ENCODE measurements around the gene SAG.

SAG gene

DNA sequence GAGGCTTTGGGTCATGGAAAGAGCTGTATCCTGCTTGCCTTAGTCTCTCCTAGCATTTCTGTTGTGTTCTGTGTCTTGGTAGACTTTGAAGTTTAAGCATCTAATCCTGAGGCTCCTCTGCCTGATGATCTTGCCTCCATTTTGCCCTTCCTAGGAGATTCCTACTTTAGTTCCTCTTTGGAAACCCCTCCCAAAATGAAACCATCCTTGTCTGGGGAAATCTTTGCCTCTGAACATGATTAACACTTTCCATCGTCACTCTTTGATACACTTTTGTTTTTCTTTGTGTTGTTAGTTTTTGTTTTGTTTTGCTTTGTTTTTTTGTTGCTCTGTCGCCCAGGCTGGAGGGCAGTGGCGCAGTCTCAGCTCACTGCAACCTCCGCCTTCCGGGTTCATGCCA is 47.0 kb upstream of the SAG start:
- H4K20me1 ChIP-seq (ENCODE audit: insufficient read depth, low read length) = no peaks in the 10 kb centered on the region

DNA sequence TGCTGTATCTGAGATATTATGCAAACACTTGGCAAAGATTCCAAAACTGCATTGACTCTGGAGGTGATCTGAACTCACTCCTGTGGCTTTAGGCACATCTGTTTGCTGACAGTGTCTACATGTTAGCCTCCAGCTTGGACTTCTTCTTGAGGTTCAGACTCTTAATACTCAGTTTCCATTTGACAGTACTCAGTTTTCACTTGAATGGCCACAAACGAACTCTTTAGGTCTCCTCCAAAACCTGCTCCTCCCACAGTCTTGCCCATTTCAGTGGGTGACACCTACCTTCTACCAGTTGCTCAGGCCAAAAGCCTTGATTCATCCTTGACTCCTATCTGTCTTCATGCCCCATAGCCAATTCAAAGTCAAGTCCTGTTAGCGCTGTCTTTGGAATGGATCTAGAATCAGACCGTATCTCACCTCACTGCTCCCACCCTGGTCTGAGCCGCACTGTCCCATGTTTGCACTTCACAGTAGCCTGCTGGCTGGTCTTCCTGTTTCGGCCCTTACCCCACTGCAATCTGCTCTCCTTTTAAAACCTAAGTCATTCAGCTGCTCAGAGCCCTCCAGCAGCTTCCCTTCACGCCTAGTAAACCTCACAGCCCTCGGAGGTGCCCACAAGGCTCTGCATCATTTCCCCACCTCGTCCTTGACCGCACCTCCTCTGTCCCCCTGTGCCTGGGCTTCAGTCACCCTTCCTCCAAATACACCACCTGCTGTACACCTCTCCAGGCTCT is 45.6 kb upstream of the SAG start:
- Histone ChIP-seq H3K4me2 (ENCODE audit: low read depth, low read length) (no peak overlapping the region), H3F3A (ENCODE audit: insufficient read depth, low read length) (peaks cover 4% of the 10 kb centered on the region; the same call in 1 of the 2 replicates), H3K9ac (ENCODE audit: low read length) (no peak overlapping the region), H3K4me1 (ENCODE audit: low read length) (no peaks in the 10 kb centered on the region), H3K36me3 (replicated peaks; ENCODE audit: insufficient read depth, low read length) (peaks cover 21% of the 10 kb centered on the region), H4K20me1 (ENCODE audit: insufficient read depth, low read length) (no peaks in the 10 kb centered on the region), H3K4me3 (ENCODE audit: low read length) (no peak overlapping the region), H3K27ac (ENCODE audit: low read length) (no peak overlapping the region), H3K27me3 (replicated peaks; ENCODE audit: insufficient read depth, low read length) (no peaks in the 10 kb centered on the region), H2AFZ (ENCODE audit: low read length) (no peak overlapping the region), H3K79me2 (ENCODE audit: low read length) (peaks cover 42% of the 10 kb centered on the region), H3K9me2 (replicated peaks; ENCODE audit: insufficient read depth, low read length) (no peaks in the 10 kb centered on the region), H3K9me3 (replicated peaks; ENCODE audit: insufficient read depth, low read length) (no peaks in the 10 kb centered on the region)
- DNase-seq = no peak
- TF ChIP-seq EZH2 (optimal IDR thresholded peaks at IDR 0.05; ENCODE audit: low read depth, low read length) = no peak
- TF ChIP-seq, protein P1, sequence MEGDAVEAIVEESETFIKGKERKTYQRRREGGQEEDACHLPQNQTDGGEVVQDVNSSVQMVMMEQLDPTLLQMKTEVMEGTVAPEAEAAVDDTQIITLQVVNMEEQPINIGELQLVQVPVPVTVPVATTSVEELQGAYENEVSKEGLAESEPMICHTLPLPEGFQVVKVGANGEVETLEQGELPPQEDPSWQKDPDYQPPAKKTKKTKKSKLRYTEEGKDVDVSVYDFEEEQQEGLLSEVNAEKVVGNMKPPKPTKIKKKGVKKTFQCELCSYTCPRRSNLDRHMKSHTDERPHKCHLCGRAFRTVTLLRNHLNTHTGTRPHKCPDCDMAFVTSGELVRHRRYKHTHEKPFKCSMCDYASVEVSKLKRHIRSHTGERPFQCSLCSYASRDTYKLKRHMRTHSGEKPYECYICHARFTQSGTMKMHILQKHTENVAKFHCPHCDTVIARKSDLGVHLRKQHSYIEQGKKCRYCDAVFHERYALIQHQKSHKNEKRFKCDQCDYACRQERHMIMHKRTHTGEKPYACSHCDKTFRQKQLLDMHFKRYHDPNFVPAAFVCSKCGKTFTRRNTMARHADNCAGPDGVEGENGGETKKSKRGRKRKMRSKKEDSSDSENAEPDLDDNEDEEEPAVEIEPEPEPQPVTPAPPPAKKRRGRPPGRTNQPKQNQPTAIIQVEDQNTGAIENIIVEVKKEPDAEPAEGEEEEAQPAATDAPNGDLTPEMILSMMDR (IDR thresholded peaks at IDR 0.05; ENCODE audit: low read length) = no peak
- no peak for TF ChIP-seq EZH2phosphoT487 (IDR thresholded peaks at IDR 0.05; ENCODE audit: low read length)

More for the DNA sequence above, 47.0 kb upstream of the SAG start:
- Histone ChIP-seq H2AFZ (ENCODE audit: low read length) (no peak overlapping the region), H3K9me2 (replicated peaks; ENCODE audit: insufficient read depth, low read length) (no peaks in the 10 kb centered on the region), H3F3A (ENCODE audit: insufficient read depth, low read length) (no peaks in the 10 kb centered on the region), H3K4me3 (ENCODE audit: low read length) (no peak overlapping the region), H3K4me2 (ENCODE audit: low read depth, low read length) (no peak overlapping the region), H3K36me3 (replicated peaks; ENCODE audit: insufficient read depth, low read length) (peaks cover 17% of the 10 kb centered on the region), H3K27ac (ENCODE audit: low read length) (no peak overlapping the region), H3K79me2 (ENCODE audit: low read length) (peaks cover 50% of the 10 kb centered on the region), H3K4me1 (ENCODE audit: low read length) (no peaks in the 10 kb centered on the region), H3K27me3 (replicated peaks; ENCODE audit: insufficient read depth, low read length) (no peaks in the 10 kb centered on the region), H3K9ac (ENCODE audit: low read length) (no peak overlapping the region), H3K9me3 (replicated peaks; ENCODE audit: insufficient read depth, low read length) (no peaks in the 10 kb centered on the region)
- DNase-seq = no peak
- TF ChIP-seq EZH2phosphoT487 (IDR thresholded peaks at IDR 0.05; ENCODE audit: low read length) = no peak
- TF ChIP-seq, protein P1 (IDR thresholded peaks at IDR 0.05; ENCODE audit: low read length) = no peak
- no peak for TF ChIP-seq EZH2 (optimal IDR thresholded peaks at IDR 0.05; ENCODE audit: low read depth, low read length)

DNA sequence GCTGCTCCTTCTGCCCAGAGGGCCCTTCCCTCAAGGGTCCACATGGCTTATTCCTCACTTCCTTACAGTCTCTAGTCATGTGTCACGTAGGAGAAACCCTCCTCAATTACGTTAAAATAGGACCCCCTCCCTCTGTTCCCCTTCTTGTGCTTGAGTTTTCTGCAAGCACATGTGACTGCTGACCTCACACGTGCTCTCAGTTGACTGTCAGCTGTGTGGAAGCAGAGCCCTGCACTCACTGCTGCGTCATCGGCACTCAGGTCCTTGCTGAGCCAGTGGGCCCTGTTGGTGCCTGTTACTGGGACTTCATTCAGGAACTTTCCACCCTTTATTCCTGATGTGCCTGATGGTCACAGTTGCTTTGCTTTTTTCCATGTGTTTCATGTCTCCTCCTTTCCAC is 45.1 kb upstream of the SAG start:
- Histone ChIP-seq H4K20me1 (ENCODE audit: insufficient read depth, low read length) (no peaks in the 10 kb centered on the region), H2AFZ (ENCODE audit: low read length) (no peak overlapping the region), H3K4me3 (ENCODE audit: low read length) (no peak overlapping the region), H3F3A (ENCODE audit: insufficient read depth, low read length) (peaks cover 9% of the 10 kb centered on the region), H3K4me2 (ENCODE audit: low read depth, low read length) (no peak overlapping the region), H3K9ac (ENCODE audit: low read length) (no peak overlapping the region), H3K9me3 (replicated peaks; ENCODE audit: insufficient read depth, low read length) (no peaks in the 10 kb centered on the region), H3K27ac (ENCODE audit: low read length) (no peak overlapping the region), H3K4me1 (ENCODE audit: low read length) (peaks cover 6% of the 10 kb centered on the region), H3K79me2 (ENCODE audit: low read length) (peaks cover 37% of the 10 kb centered on the region), H3K9me2 (replicated peaks; ENCODE audit: insufficient read depth, low read length) (no peaks in the 10 kb centered on the region), H3K36me3 (replicated peaks; ENCODE audit: insufficient read depth, low read length) (peaks cover 21% of the 10 kb centered on the region), H3K27me3 (replicated peaks; ENCODE audit: insufficient read depth, low read length) (no peaks in the 10 kb centered on the region)
- DNase-seq = no peak
- TF ChIP-seq EZH2phosphoT487 (IDR thresholded peaks at IDR 0.05; ENCODE audit: low read length) = no peak
- TF ChIP-seq, protein P1 (IDR thresholded peaks at IDR 0.05; ENCODE audit: low read length) = no peak
- TF ChIP-seq EZH2 (optimal IDR thresholded peaks at IDR 0.05; ENCODE audit: low read depth, low read length) = no peak

All from MM.1S (cell line).